Right lobe of liver (tissue), 4 donors: Measurements from ENCODE around the gene LYZL6.

Experiments used
- POLR2A ChIP-seq: fragments of 450-650 bp; IDR thresholded peaks from one replicate; pipeline ENCODE4 v1.6.1; 2017; ENCODE audit warnings: antibody characterized with exemption, mild to moderate bottlenecking
- TF ChIP-seq, protein P1 (sequence below), 4 donors: fragments of 200-600 bp in 3 of 4; fragments of 450-650 bp in 1 of 4; IDR thresholded peaks; one replicate each; pipeline versions ENCODE4 v1.5.1 to v1.8.0; 2016 to 2022; ENCODE audit warnings: antibody characterized with exemption in 4 of 4, mild to moderate bottlenecking in 2 of 4
- donor health status: DM: no; HTN: no; CAD: no.
- donor health status: DM: no; HTN: no; CAD: no.
- donor health status: DM: no; HTN: yes; CAD: no.

DNA sequence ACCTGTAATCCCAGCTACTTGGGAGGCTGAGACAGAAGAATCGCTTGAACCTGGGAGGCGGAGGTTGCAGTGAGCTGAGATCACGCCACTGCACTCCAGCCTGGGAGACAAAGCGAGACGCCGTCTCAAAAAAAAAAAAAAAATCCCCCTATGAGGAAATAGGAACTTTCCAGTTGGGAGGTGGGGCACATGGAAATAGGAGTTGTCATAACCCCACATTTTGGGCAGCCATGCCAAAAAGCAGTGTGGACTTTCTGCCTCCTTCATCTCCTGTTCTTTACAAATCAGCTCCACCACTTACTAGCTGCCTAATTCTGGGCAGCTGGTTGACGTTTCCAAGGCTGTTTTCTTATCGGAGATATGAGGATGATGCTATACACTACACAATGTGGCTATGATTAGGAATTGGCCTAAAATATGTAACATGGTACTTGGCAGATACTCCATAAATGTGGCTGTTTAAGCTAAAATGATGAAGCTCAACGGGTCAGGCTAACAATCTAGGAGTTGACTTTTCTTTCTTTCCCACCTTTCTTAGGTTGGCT lies 41.8 kb downstream of the LYZL6 start:
- no peak for TF ChIP-seq POLR2A
- TF ChIP-seq, protein P1, sequence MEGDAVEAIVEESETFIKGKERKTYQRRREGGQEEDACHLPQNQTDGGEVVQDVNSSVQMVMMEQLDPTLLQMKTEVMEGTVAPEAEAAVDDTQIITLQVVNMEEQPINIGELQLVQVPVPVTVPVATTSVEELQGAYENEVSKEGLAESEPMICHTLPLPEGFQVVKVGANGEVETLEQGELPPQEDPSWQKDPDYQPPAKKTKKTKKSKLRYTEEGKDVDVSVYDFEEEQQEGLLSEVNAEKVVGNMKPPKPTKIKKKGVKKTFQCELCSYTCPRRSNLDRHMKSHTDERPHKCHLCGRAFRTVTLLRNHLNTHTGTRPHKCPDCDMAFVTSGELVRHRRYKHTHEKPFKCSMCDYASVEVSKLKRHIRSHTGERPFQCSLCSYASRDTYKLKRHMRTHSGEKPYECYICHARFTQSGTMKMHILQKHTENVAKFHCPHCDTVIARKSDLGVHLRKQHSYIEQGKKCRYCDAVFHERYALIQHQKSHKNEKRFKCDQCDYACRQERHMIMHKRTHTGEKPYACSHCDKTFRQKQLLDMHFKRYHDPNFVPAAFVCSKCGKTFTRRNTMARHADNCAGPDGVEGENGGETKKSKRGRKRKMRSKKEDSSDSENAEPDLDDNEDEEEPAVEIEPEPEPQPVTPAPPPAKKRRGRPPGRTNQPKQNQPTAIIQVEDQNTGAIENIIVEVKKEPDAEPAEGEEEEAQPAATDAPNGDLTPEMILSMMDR (IDR thresholded peaks at IDR 0.05) = no peak
